H4 (cell line): ENCODE results near the gene CFAP61. TPM values are rescaled to one million over a fixed set of nuclear protein-coding genes. Genes with fewer than 3 reads are reported as not detected.
A peak's percentile ranks its signal among the peaks of the same experiment; 100 is the strongest.

Source experiments
- DNase-seq: peaks from one replicate; pipeline ENCODE4 v3.0.0-alpha.2; 2015; ENCODE audit warnings: low spot score
- total RNA-seq: library from RNA; depleted of rRNA; stranded (reverse); fragments of >200 nt; shearing (Covaris generic); gene quantifications from 2 replicates; pipeline ENCODE4 v1.2.3, GENCODE V29; 2014; rRNA removed

CFAP61 gene
- total RNA-seq, 1 experiment from 2014 or later, result 0.62 TPM

- DNase-seq, result no peak
These were observed 341.1 kb downstream of the CFAP61 start for GRCh38 chr20:20393207-20394120.

GRCh38 chr20:20395087-20395486 lies 342.8 kb downstream of the CFAP61 start:
- DNase-seq, result no peak

GRCh38 chr20:20395903-20396568 lies 343.7 kb downstream of the CFAP61 start:
- DNase-seq, result no peak

GRCh38 chr20:20396794-20397193 lies 344.5 kb downstream of the CFAP61 start:
- no peak for DNase-seq

GRCh38 chr20:20398123-20398522 lies 345.8 kb downstream of the CFAP61 start:
- DNase-seq, result no peak

GRCh38 chr20:20399531-20400500 lies 347.5 kb downstream of the CFAP61 start:
- DNase-seq, result no peak

GRCh38 chr20:20401991-20402390 lies 349.7 kb downstream of the CFAP61 start:
- DNase-seq, result no peak

- no peak for DNase-seq
These were observed 352.3 kb downstream of the CFAP61 start for GRCh38 chr20:20404633-20405032.

- DNase-seq, result no peak
These were observed 353.3 kb downstream of the CFAP61 start for GRCh38 chr20:20405623-20406022.

GRCh38 chr20:20406306-20406705 lies 354.0 kb downstream of the CFAP61 start:
- no peak for DNase-seq

GRCh38 chr20:20407891-20408805 lies 355.8 kb downstream of the CFAP61 start:
- peak; percentile 36 for DNase-seq

- no peak for DNase-seq
These were observed 357.0 kb downstream of the CFAP61 start for GRCh38 chr20:20409331-20409730.

Other genes with a start within 250 kb of the CFAP61 start
- gene NAA20, start 35.2 kb upstream of the CFAP61 start, total RNA-seq, result 63.2 and 83.4 TPM in 2 replicates
- 17.0 and 20.3 TPM in 2 replicates for gene CRNKL1, start 66 bp upstream of the CFAP61 start, total RNA-seq